K562 (cell line): ENCODE results near the gene COG4. TPM values are rescaled to one million over a fixed set of nuclear protein-coding genes. Genes with fewer than 3 reads are reported as not detected.
A peak's percentile ranks its signal among the peaks of the same experiment; 100 is the strongest.

Source experiments
- C11orf30 ChIP-seq: fragments of 450-650 bp; IDR thresholded peaks from 2 replicates; pipeline ENCODE4 v1.6.1; 2016; ENCODE audit warnings: low read depth, mild to moderate bottlenecking
- CBFB ChIP-seq: sonication (generic); formaldehyde crosslinking; IDR thresholded peaks from 2 replicates; pipeline ENCODE4 v1.4.0; 2020; ENCODE audit warnings: mild to moderate bottlenecking, missing genetic modification reagents
- CCAR2 ChIP-seq: fragments of 200-400 bp; formaldehyde crosslinking; IDR thresholded peaks from 2 replicates; pipeline ENCODE4 v1.6.1; 2017; ENCODE audit warnings: mild to moderate bottlenecking, low read depth, low read length
- DIDO1 ChIP-seq: fragments of 450-650 bp; IDR thresholded peaks from 2 replicates; pipeline ENCODE4 v1.6.1; 2016; ENCODE audit warnings: low read depth, missing biosample characterization, missing genetic modification characterization
- DPF2 ChIP-seq: fragments of 450-650 bp; IDR thresholded peaks from 2 replicates; pipeline ENCODE4 v1.6.1; 2016
- FIP1L1 ChIP-seq: fragments of 200-400 bp; formaldehyde crosslinking; IDR thresholded peaks from 2 replicates; pipeline ENCODE4 v1.6.1; 2018; ENCODE audit warnings: mild to moderate bottlenecking, low read depth, low read length; ENCODE audit not compliant: poor library complexity, severe bottlenecking
- GTF2E2 ChIP-seq: fragments of 200-800 bp; sonication (Bioruptor generic); IDR thresholded peaks from 2 replicates; pipeline ENCODE4 v1.6.1; 2016; ENCODE audit warnings: missing genetic modification characterization, missing compliant biosample characterization
- HMGN3 ChIP-seq: IDR thresholded peaks from 2 replicates; pipeline ENCODE4 v1.6.1; 2011; ENCODE audit warnings: borderline replicate concordance, low read depth, mild to moderate bottlenecking, mixed read lengths, low read length; ENCODE audit not compliant: insufficient read length; ENCODE audit errors: extremely low read depth
- MTA3 ChIP-seq: fragments of 450-650 bp; formaldehyde crosslinking; IDR thresholded peaks from 2 replicates; pipeline ENCODE4 v1.6.1; 2017; ENCODE audit warnings: mild to moderate bottlenecking, borderline replicate concordance
- NCOA2 ChIP-seq, 2 experiments: fragments of 450-650 bp; IDR thresholded peaks; 2 replicates each; pipeline ENCODE4 v1.6.1; 2018; ENCODE audit warnings: mild to moderate bottlenecking in 2 of 2, moderate library complexity in 1 of 2; ENCODE audit not compliant: partially characterized antibody in 2 of 2
- NFE2 ChIP-seq: IDR thresholded peaks from 2 replicates; pipeline ENCODE4 v1.6.1; 2014; ENCODE audit warnings: antibody characterized with exemption, low read depth
- NFXL1 ChIP-seq: fragments of 450-650 bp; formaldehyde crosslinking; IDR thresholded peaks from 2 replicates; pipeline ENCODE4 v1.4.0; 2021; ENCODE audit warnings: mild to moderate bottlenecking
- POLR3G ChIP-seq: IDR thresholded peaks from 2 replicates; pipeline ENCODE4 v1.6.1; 2011; ENCODE audit not compliant: insufficient read length, insufficient replicate concordance; ENCODE audit errors: extremely low read depth
- RBM25 ChIP-seq: fragments of 200-400 bp; formaldehyde crosslinking; IDR thresholded peaks from 2 replicates; pipeline ENCODE4 v1.6.1; 2018; ENCODE audit warnings: low read length, low read depth, moderate library complexity; ENCODE audit not compliant: severe bottlenecking
- SLC30A9 ChIP-seq: fragments of 250-450 bp; sonication (Bioruptor Pico); IDR thresholded peaks from 2 replicates; pipeline ENCODE4 v1.8.0; 2022; ENCODE audit warnings: mild to moderate bottlenecking, moderate library complexity
- SREBF1 ChIP-seq: fragments of 150-350 bp; IDR thresholded peaks from 2 replicates; pipeline ENCODE4 v1.6.1; 2014; ENCODE audit warnings: antibody characterized with exemption, low read depth, low read length, borderline replicate concordance
- SRSF9 ChIP-seq: fragments of 200-400 bp; formaldehyde crosslinking; IDR thresholded peaks from 2 replicates; pipeline ENCODE4 v1.6.1; 2017; ENCODE audit warnings: low read depth, low read length, borderline replicate concordance
- STAT5B ChIP-seq: fragments of 250-450 bp; sonication (Bioruptor Pico); IDR thresholded peaks from 2 replicates; pipeline ENCODE4 v1.8.0; 2021; ENCODE audit warnings: mild to moderate bottlenecking, inconsistent platforms
- TBP ChIP-seq: optimal IDR thresholded peaks from 2 replicates; pipeline ENCODE3; 2011; ENCODE audit warnings: low read depth, low read length, improper control_type of control experiment
- XRCC4 ChIP-seq: IDR thresholded peaks from one replicate; pipeline ENCODE4 v1.6.1; 2011; ENCODE audit not compliant: insufficient read depth, insufficient read length; ENCODE audit errors: extremely low read depth
- ZBTB11 ChIP-seq, 3 experiments: fragments of 200-800 bp in 1 of 3; fragments of 250-450 bp in 1 of 3; fragments of 450-650 bp in 1 of 3; sonication (Bioruptor Pico) in 1 of 3; sonication (Bioruptor generic) in 1 of 3; formaldehyde crosslinking in 1 of 3; IDR thresholded peaks; 2 replicates each; pipeline versions ENCODE4 v1.6.1 to v1.8.0; 2016 to 2022; ENCODE audit warnings: mild to moderate bottlenecking in 2 of 3, missing genetic modification characterization in 2 of 3, missing compliant biosample characterization in 1 of 3, moderate library complexity in 1 of 3
- ZBTB8A ChIP-seq: fragments of 450-650 bp; IDR thresholded peaks from 2 replicates; pipeline ENCODE4 v1.6.1; 2018; ENCODE audit warnings: mild to moderate bottlenecking, moderate library complexity; ENCODE audit not compliant: partially characterized antibody
- ZFP1 ChIP-seq: fragments of 450-650 bp; formaldehyde crosslinking; IDR thresholded peaks from 2 replicates; pipeline ENCODE4 v1.4.0; 2020; ENCODE audit warnings: mild to moderate bottlenecking, mixed read lengths
- ZNF282 ChIP-seq: sonication (generic); formaldehyde crosslinking; IDR thresholded peaks from 2 replicates; pipeline ENCODE4 v1.8.1; 2023; ENCODE audit warnings: missing genetic modification reagents
- ZNF445 ChIP-seq: fragments of 250-450 bp; sonication (Bioruptor Pico); IDR thresholded peaks from 2 replicates; pipeline ENCODE4 v1.4.0; 2020; ENCODE audit warnings: low read depth, mild to moderate bottlenecking, moderate library complexity
- ZNF668 ChIP-seq: fragments of 250-450 bp; sonication (Bioruptor Pico); IDR thresholded peaks from 2 replicates; pipeline ENCODE4 v1.8.0; 2022; ENCODE audit warnings: mild to moderate bottlenecking, inconsistent platforms
- polyA plus RNA-seq, 8 experiments: library from polyadenylated mRNA; depleted of rRNA in 4 of 8; stranded (reverse) in 5 of 8; unstranded in 3 of 8; fragments of >200 nt; fragmentation: Nextera tagmentation in 2 of 8; fragmentation: Illumina TruSeq in 1 of 8; extraction: Ambion mirVana in 2 of 8; extraction: Trizol in 1 of 8; gene quantifications; 2 replicates each; pipeline versions ENCODE4 v1.2.1 to v1.2.3, GENCODE V29; 2011 to 2014; ENCODE audit warnings: inconsistent platforms in 1 of 8, missing spikeins in 1 of 8
- total RNA-seq, 7 experiments: library from RNA; depleted of rRNA in 6 of 7; stranded (reverse); fragments of >200 nt in 6 of 7; fragmentation: Illumina TruSeq in 2 of 7; extraction: Trizol in 2 of 7; gene quantifications; 2 replicates each; pipeline versions ENCODE4 v1.2.1 to v1.2.3, GENCODE V29; 2011 to 2021; ENCODE audit warnings: low replicate concordance in 1 of 7

COG4 gene
- total and polyA plus RNA-seq, 9 of the 15 experiments (the other 6 are each of a cell fraction or from before 2014, with no cell fraction given): 13.7 to 73.9 (median 44.2) TPM

GRCh38 chr16:70430667-70431536 is 92.5 kb downstream of the COG4 start (continued):
- TF ChIP-seq HMGN3 (no peak), ZNF445 (CRISPR knock-in tag) (peak; percentile 39; the same call in 1 of the 2 replicates), GTF2E2 (no peak), MTA3 (no peak), TBP (peak; percentile 22), DIDO1 (tag) (no peak), ZBTB8A (no peak), SRSF9 (no peak), SREBF1 (no peak), XRCC4 (no peak), ZBTB11 (CRISPR knock-in tag; IDR thresholded peaks at IDR 0.05) (peak in 1 of 3 experiments; percentile 97; a peak in 2 of 6 replicates), SLC30A9 (CRISPR knock-in tag) (no peak), CBFB (CRISPR knock-in tag) (no peak), NFXL1 (CRISPR knock-in tag) (0 out of 2 replicates have a peak, but pooled peaks have one; percentile 34), NCOA2 (IDR thresholded peaks at IDR 0.05; ENCODE audit: partially characterized antibody in 2 of 2) (no peak), RBM25 (no peak), POLR3G (no peak), STAT5B (no peak), DPF2 (0 out of 2 replicates have a peak, but pooled peaks have one; percentile 18), C11orf30 (no peak), ZNF282 (CRISPR knock-in tag) (no peak), ZNF668 (CRISPR knock-in tag) (no peak), FIP1L1 (no peak), CCAR2 (no peak), NFE2 (no peak), ZFP1 (CRISPR knock-in tag) (no peak)
